Measurements from ENCODE around the gene XKR8. TPM values are rescaled to one million over a fixed set of nuclear protein-coding genes. Genes with fewer than 3 reads are reported as not detected.

Gene XKR8
- total and polyA plus RNA-seq, 9 of the 15 experiments (the other 6 are each of a cell fraction or from before 2014, with no cell fraction given), result 0.45 to 2.8 (median 1.7) TPM

DNA sequence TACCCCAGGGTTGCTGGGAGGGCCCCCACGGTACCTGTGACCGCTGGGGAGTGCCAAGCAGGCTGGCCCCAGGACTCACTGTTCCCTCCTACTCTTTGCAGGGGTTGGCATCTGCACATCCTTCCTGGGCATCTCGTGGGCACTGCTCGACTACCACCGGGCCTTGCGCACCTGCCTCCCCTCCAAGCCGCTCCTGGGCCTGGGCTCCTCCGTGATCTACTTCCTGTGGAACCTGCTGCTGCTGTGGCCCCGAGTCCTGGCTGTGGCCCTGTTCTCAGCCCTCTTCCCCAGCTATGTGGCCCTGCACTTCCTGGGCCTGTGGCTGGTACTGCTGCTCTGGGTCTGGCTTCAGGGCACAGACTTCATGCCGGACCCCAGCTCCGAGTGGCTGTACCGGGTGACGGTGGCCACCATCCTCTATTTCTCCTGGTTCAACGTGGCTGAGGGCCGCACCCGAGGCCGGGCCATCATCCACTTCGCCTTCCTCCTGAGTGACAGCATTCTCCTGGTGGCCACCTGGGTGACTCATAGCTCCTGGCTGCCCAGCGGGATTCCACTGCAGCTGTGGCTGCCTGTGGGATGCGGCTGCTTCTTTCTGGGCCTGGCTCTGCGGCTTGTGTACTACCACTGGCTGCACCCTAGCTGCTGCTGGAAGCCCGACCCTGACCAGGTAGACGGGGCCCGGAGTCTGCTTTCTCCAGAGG lies 6.8 kb downstream of the XKR8 start:
- H3K36me3 ChIP-seq (ENCODE audit: control insufficient read depth, insufficient read depth, low read length), result peaks cover 23% of the 10 kb centered on the region; the same call in 2 of the 3 replicates
- in situ Hi-C loops (cut with MboI) (loop anchor here (5.0 kb wide), 1 partner anchor 104 kb away; no protein-coding TSS in a partner anchor), intact Hi-C loops (cut with micrococcal nuclease) (no loop called here)
- ATAC-seq (no peak), DNase-seq (ENCODE audit: extremely low read depth in 1 of 4, low spot score in 3 of 4) (no peak), FAIRE-seq (no peak)
- WGBS (ENCODE audit: insufficient coverage, low coverage, missing lambda C conversion rate), result 88% methylated on average over 24 of the region's 24 CpGs
- peaks cover 0 to 9% of the 10 kb centered on the region in 2 experiments; a peak in 1 of 5 replicates for H3K4me1 ChIP-seq (replicated peaks in 1 of 2; ENCODE audit: control insufficient read depth in 2 of 2, insufficient read depth in 2 of 2, low read length in 2 of 2)
- no peak overlapping the region for H3K4me3 ChIP-seq
- no peaks in the 10 kb centered on the region for H3K79me2 ChIP-seq (ENCODE audit: control insufficient read depth, insufficient read depth, low read length)
- no peaks in the 10 kb centered on the region for H3K9me1 ChIP-seq (ENCODE audit: control insufficient read depth, insufficient read depth, low read length)
- H2AFZ ChIP-seq (ENCODE audit: low read depth, low read length), result no peak overlapping the region
- H3K9me3 ChIP-seq (replicated peaks; ENCODE audit: control insufficient read depth, insufficient read depth, low read depth, low read length), result no peaks in the 10 kb centered on the region
- TF ChIP-seq, protein P1, sequence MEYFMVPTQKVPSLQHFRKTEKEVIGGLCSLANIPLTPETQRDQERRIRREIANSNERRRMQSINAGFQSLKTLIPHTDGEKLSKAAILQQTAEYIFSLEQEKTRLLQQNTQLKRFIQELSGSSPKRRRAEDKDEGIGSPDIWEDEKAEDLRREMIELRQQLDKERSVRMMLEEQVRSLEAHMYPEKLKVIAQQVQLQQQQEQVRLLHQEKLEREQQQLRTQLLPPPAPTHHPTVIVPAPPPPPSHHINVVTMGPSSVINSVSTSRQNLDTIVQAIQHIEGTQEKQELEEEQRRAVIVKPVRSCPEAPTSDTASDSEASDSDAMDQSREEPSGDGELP (CRISPR knock-in tag; IDR thresholded peaks at IDR 0.05; ENCODE audit: borderline replicate concordance), result 0 out of 2 replicates have a peak, but pooled peaks have one; percentile 13
- TF ChIP-seq NFRKB (IDR thresholded peaks at IDR 0.05; ENCODE audit: low read depth), result no peak
- no peaks in the 10 kb centered on the region for H3K27me3 ChIP-seq (ENCODE audit: control insufficient read depth in 2 of 2, insufficient read depth in 2 of 2, low read length in 2 of 2)
- CTCF ChIA-PET (ENCODE audit: low intra/inter-chr PET ratio), result no interaction called here
- no peak overlapping the region; a peak in 1 of 4 replicates for H3K9ac ChIP-seq (ENCODE audit: insufficient read depth in 1 of 2, low read depth in 2 of 2, low read length in 2 of 2)
- no peak overlapping the region for H3K27ac ChIP-seq (ENCODE audit: extremely low read depth, low read depth, low read length)
- BruUV-seq (replicated peaks), result no TSS peak
- H3K4me2 ChIP-seq (ENCODE audit: insufficient read depth, low read length), result no peak overlapping the region
- H4K20me1 ChIP-seq (replicated peaks; ENCODE audit: control insufficient read depth, insufficient read depth, low read length), result no peaks in the 10 kb centered on the region
- POLR2A ChIA-PET, result interaction anchor here (0.5 to 1.3 kb wide), 4 partner anchors 9 to 296 kb away, joined by 3 to 5 read pairs (median 4); no protein-coding TSS in a partner anchor
